PC-3 (cell line): Measurements from ENCODE around the gene COL2A1. TPM values are rescaled to one million over a fixed set of nuclear protein-coding genes. Genes with fewer than 3 reads are reported as not detected.

ENCODE experiments used
- ATAC-seq: fragments of 200-7000 bp; cut with Tn5 transposase; 2 replicates; pipeline ENCODE4 v1.9.1; 2020; ENCODE audit warnings: mild to moderate bottlenecking, moderate library complexity
- BruUV-seq: library from RNA; stranded (reverse); fragments of 400-500 nt; replicated peaks from 2 replicates; lab custom pipeline; 2021; lab: Mats Ljungman, UMichigan
- CTCF ChIA-PET: fragments of 300-600 bp; sonication (Branson Sonifier 250); formaldehyde crosslinking; loops from one replicate; lab custom pipeline; 2022; ENCODE audit warnings: antibody characterized with exemption; lab: Charles Lee
- POLR2A ChIA-PET: fragments of 300-600 bp; sonication (Branson Sonifier 250); formaldehyde crosslinking; loops from one replicate; lab custom pipeline; 2022; ENCODE audit warnings: antibody characterized with exemption; ENCODE audit not compliant: unreplicated experiment; lab: Charles Lee
- DNase-seq: peaks from one replicate; pipeline ENCODE4 v3.0.0-alpha.2; 2015
- H2AFZ ChIP-seq: fragments of 300-600 bp; sonication (generic); 2 replicates; pipeline ENCODE4 v1.6.0; 2016; ENCODE audit warnings: antibody characterized with exemption, low read length
- H3F3A ChIP-seq: fragments of 300-600 bp; sonication (generic); one replicate; pipeline ENCODE4 v1.6.0; 2017; ENCODE audit warnings: antibody characterized with exemption, low read length, control low read depth, mild to moderate bottlenecking; ENCODE audit not compliant: unreplicated experiment
- H3K27ac ChIP-seq: fragments of 300-600 bp; sonication (generic); 2 replicates; pipeline ENCODE4 v1.5.1; 2016; ENCODE audit warnings: mild to moderate bottlenecking, low read length
- H3K27me3 ChIP-seq: fragments of 300-600 bp; sonication (generic); 2 replicates; pipeline ENCODE4 v1.6.1; 2016; ENCODE audit warnings: low read length, mixed read lengths
- H3K36me3 ChIP-seq: fragments of 300-600 bp; sonication (generic); 2 replicates; pipeline ENCODE4 v1.6.1; 2016; ENCODE audit warnings: low read depth, mixed run types, low read length, mixed read lengths
- H3K4me1 ChIP-seq: fragments of 300-600 bp; sonication (generic); 2 replicates; pipeline ENCODE4 v1.5.1; 2016; ENCODE audit warnings: low read length; ENCODE audit not compliant: insufficient read depth
- H3K4me2 ChIP-seq: fragments of 300-600 bp; sonication (generic); 2 replicates; pipeline ENCODE4 v1.6.0; 2016; ENCODE audit warnings: low read length
- H3K4me3 ChIP-seq: fragments of 300-600 bp; sonication (generic); 2 replicates; pipeline ENCODE4 v1.5.1; 2016; ENCODE audit warnings: mild to moderate bottlenecking, low read length, mixed read lengths
- H3K79me2 ChIP-seq: fragments of 300-600 bp; sonication (generic); 2 replicates; pipeline ENCODE4 v1.6.1; 2017; ENCODE audit warnings: low read length, mixed read lengths
- H3K9ac ChIP-seq: fragments of 300-600 bp; sonication (generic); 2 replicates; pipeline ENCODE4 v1.6.0; 2016; ENCODE audit warnings: mild to moderate bottlenecking, low read length
- H3K9me2 ChIP-seq: fragments of 300-600 bp; sonication (generic); replicated peaks from 2 replicates; pipeline ENCODE4 v1.6.1; 2016; ENCODE audit warnings: mixed run types, low read length, mixed read lengths
- H3K9me3 ChIP-seq: fragments of 300-600 bp; sonication (generic); 2 replicates; pipeline ENCODE4 v1.6.1; 2016; ENCODE audit warnings: low read length, mixed read lengths
- H4K20me1 ChIP-seq: fragments of 300-600 bp; sonication (generic); 2 replicates; pipeline ENCODE4 v1.6.1; 2016; ENCODE audit warnings: low read length, mixed read lengths
- EZH2 ChIP-seq: fragments of 300-600 bp; sonication (generic); IDR thresholded peaks from one replicate; pipeline ENCODE4 v1.6.1; 2017; ENCODE audit warnings: antibody characterized with exemption, mild to moderate bottlenecking, low read length; ENCODE audit not compliant: unreplicated experiment
- EZH2phosphoT487 ChIP-seq: fragments of 300-600 bp; sonication (generic); IDR thresholded peaks from 2 replicates; pipeline ENCODE4 v1.6.1; 2018; ENCODE audit warnings: mild to moderate bottlenecking, antibody characterized with exemption, low read length, borderline replicate concordance
- intact Hi-C: fragments of 100-400 bp; cut with micrococcal nuclease; formaldehyde crosslinking; loops from 2 replicates; pipeline ENCODE4 v1.9.0; 2023
- total RNA-seq: library from RNA; depleted of rRNA; stranded (reverse); fragments of >200 nt; gene quantifications from 2 replicates; pipeline ENCODE4 v1.2.3, GENCODE V29; 2014
- TF ChIP-seq, protein P1 (sequence below): fragments of 300-600 bp; sonication (generic); conservative IDR thresholded peaks from 2 replicates; pipeline ENCODE4 v1.5.1; 2017; ENCODE audit warnings: antibody characterized with exemption, low read depth, mild to moderate bottlenecking, low read length

The COL2A1 gene
- total RNA-seq, 1 experiment from 2014 or later = 6.7 TPM

GRCh38 chr12:47950856-47951468 is 53.3 kb downstream of the COL2A1 start:
- no TSS peak for BruUV-seq
- H3K36me3 ChIP-seq = no peaks in the 10 kb centered on the region
- H3K27ac ChIP-seq = no peak overlapping the region
- no peaks in the 10 kb centered on the region for H3K9me3 ChIP-seq
- no peaks in the 10 kb centered on the region for H3K27me3 ChIP-seq
- H3K9me2 ChIP-seq = no peaks in the 10 kb centered on the region
- no peaks in the 10 kb centered on the region for H3K79me2 ChIP-seq
- POLR2A ChIA-PET = interaction anchor here (0.6 kb wide), 1 partner anchor 130 kb away, joined by 4 read pairs; no protein-coding TSS in a partner anchor
- no peak overlapping the region for H3K9ac ChIP-seq
- 0 out of 2 replicates have a peak, but pooled peaks have one; percentile 7 for ATAC-seq
- no peaks in the 10 kb centered on the region for H3F3A ChIP-seq
- TF ChIP-seq, protein P1, sequence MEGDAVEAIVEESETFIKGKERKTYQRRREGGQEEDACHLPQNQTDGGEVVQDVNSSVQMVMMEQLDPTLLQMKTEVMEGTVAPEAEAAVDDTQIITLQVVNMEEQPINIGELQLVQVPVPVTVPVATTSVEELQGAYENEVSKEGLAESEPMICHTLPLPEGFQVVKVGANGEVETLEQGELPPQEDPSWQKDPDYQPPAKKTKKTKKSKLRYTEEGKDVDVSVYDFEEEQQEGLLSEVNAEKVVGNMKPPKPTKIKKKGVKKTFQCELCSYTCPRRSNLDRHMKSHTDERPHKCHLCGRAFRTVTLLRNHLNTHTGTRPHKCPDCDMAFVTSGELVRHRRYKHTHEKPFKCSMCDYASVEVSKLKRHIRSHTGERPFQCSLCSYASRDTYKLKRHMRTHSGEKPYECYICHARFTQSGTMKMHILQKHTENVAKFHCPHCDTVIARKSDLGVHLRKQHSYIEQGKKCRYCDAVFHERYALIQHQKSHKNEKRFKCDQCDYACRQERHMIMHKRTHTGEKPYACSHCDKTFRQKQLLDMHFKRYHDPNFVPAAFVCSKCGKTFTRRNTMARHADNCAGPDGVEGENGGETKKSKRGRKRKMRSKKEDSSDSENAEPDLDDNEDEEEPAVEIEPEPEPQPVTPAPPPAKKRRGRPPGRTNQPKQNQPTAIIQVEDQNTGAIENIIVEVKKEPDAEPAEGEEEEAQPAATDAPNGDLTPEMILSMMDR = no peak
- TF ChIP-seq EZH2phosphoT487 (no peak), EZH2 (no peak)
- CTCF ChIA-PET = no interaction called here
- H3K4me2 ChIP-seq = no peak overlapping the region
- no peak overlapping the region for H3K4me3 ChIP-seq
- H4K20me1 ChIP-seq = no peaks in the 10 kb centered on the region
- H3K4me1 ChIP-seq = peaks cover 7% of the 10 kb centered on the region; the same call in 1 of the 2 replicates
- intact Hi-C loops = no loop called here
- H2AFZ ChIP-seq = no peak overlapping the region
- DNase-seq = peak; percentile 61

GRCh38 chr12:47949441-47950341 is 54.6 kb downstream of the COL2A1 start:
- POLR2A ChIA-PET = no interaction called here
- peak overlapping the region; percentile 29; the same call in 1 of the 2 replicates for H3K4me2 ChIP-seq

More at GRCh38 chr12:47949441-47950341, 54.6 kb downstream of the COL2A1 start:
- no peak overlapping the region for H3K4me3 ChIP-seq
- H4K20me1 ChIP-seq = no peaks in the 10 kb centered on the region
- no peaks in the 10 kb centered on the region for H3K9me2 ChIP-seq
- H3K27me3 ChIP-seq = no peaks in the 10 kb centered on the region
- peak overlapping the region; percentile 47; the same call in 1 of the 2 replicates for H2AFZ ChIP-seq
- H3K9me3 ChIP-seq = no peaks in the 10 kb centered on the region
- no peaks in the 10 kb centered on the region for H3K36me3 ChIP-seq
- TF ChIP-seq, protein P1 = peak; percentile 89
- TF ChIP-seq EZH2phosphoT487 (no peak), EZH2 (no peak)
- H3K4me1 ChIP-seq = peaks cover 7% of the 10 kb centered on the region; the same call in 1 of the 2 replicates
- DNase-seq (peak; percentile 86), ATAC-seq (peak; percentile 96)
- H3F3A ChIP-seq = no peaks in the 10 kb centered on the region
- CTCF ChIA-PET = interaction anchor here (0.6 to 2.1 kb wide), 5 partner anchors 15 to 112 kb away, joined by 3 to 18 read pairs (median 4); partner anchors contain the start of gene VDR
- H3K27ac ChIP-seq = no peak overlapping the region
- intact Hi-C loops = loop anchor here (1.0 to 10.0 kb wide), 3 partner anchors 45 to 125 kb away; partner anchors contain the start of gene VDR
- no TSS peak for BruUV-seq
- H3K79me2 ChIP-seq = no peaks in the 10 kb centered on the region
- H3K9ac ChIP-seq = no peak overlapping the region
